Activated CD4-positive, CD25-positive, alpha-beta regulatory T cell treated with anti-CD3 and anti-CD28 coated beads, Interleukin-2, amount 50 U/mL, for 72 hours (primary cell): ENCODE data around the gene IP6K1.
"Not testable (repeated sequence)": the region's sequence is repeated elsewhere in the genome, so short reads cannot be mapped to it uniquely, and the experiment has no call there.

Source experiments
- DNase-seq: peaks from one replicate; pipeline ENCODE4 v3.0.0; 2021

The IP6K1 gene

GRCh38 chr3:49705390-49705960 is 80.9 kb downstream of the IP6K1 start:
- DNase-seq, result no peak

GRCh38 chr3:49704629-49705028 is 81.7 kb downstream of the IP6K1 start:
- no peak for DNase-seq

GRCh38 chr3:49703956-49704355 is 82.4 kb downstream of the IP6K1 start:
- DNase-seq, result no peak

GRCh38 chr3:49703443-49703927 is 82.9 kb downstream of the IP6K1 start:
- peak; percentile 57 for DNase-seq

- DNase-seq, result no peak
These were observed 83.7 kb downstream of the IP6K1 start for GRCh38 chr3:49702672-49703071.

- DNase-seq, result no peak
These were observed 84.8 kb downstream of the IP6K1 start for GRCh38 chr3:49701388-49702077.

GRCh38 chr3:49700453-49701128 is 85.8 kb downstream of the IP6K1 start:
- DNase-seq, result no peak

- no peak for DNase-seq
These were observed 86.3 kb downstream of the IP6K1 start for GRCh38 chr3:49700014-49700413.

GRCh38 chr3:49699281-49699979 is 86.9 kb downstream of the IP6K1 start:
- no peak for DNase-seq

- DNase-seq, result not testable (repeated sequence)
These were observed 90.9 kb downstream of the IP6K1 start for GRCh38 chr3:49695350-49696015.

- DNase-seq, result not testable (repeated sequence)
These were observed 91.8 kb downstream of the IP6K1 start for GRCh38 chr3:49694409-49695070.

- DNase-seq, result not testable (repeated sequence)
These were observed 94.9 kb downstream of the IP6K1 start for GRCh38 chr3:49691481-49691880.

GRCh38 chr3:49690856-49691255 is 95.5 kb downstream of the IP6K1 start:
- not testable (repeated sequence) for DNase-seq

- DNase-seq, result not testable (repeated sequence)
These were observed 96.3 kb downstream of the IP6K1 start for GRCh38 chr3:49689908-49690624.

GRCh38 chr3:49689046-49689907 is 97.1 kb downstream of the IP6K1 start, which contains the start of the genes MST1 and RNF123:
MST1 (minus strand) TSS chr3:49689474; CDS start chr3:49688691, 783 bp downstream.
RNF123 (plus strand) TSS chr3:49689557; CDS start chr3:49691166, 1,609 bp downstream.
- DNase-seq, result peak; percentile 95

GRCh38 chr3:49688338-49689045 is 97.8 kb downstream of the IP6K1 start:
- DNase-seq, result not testable (repeated sequence)

GRCh38 chr3:49687424-49687795 is 98.9 kb downstream of the IP6K1 start:
- DNase-seq, result not testable (repeated sequence)

GRCh38 chr3:49686769-49687423 is 99.4 kb downstream of the IP6K1 start:
- peak; percentile 44 for DNase-seq

GRCh38 chr3:49686346-49686745 is 100.0 kb downstream of the IP6K1 start:
- DNase-seq, result peak; percentile 44
